Mucosa of stomach (tissue), 1 donor: ENCODE data around the gene TESK2.
"Not testable (repeated sequence)": the region's sequence is repeated elsewhere in the genome, so short reads cannot be mapped to it uniquely, and the experiment has no call there.

Source experiments
- H3K27me3 ChIP-seq: one replicate; pipeline ENCODE4 v1.7.0; 2013; ENCODE audit warnings: mild to moderate bottlenecking, low read length; ENCODE audit not compliant: control insufficient read depth, insufficient read depth
- H3K36me3 ChIP-seq: one replicate; pipeline ENCODE4 v1.7.0; 2013; ENCODE audit warnings: low read length; ENCODE audit not compliant: control insufficient read depth, insufficient read depth
- H3K4me1 ChIP-seq: one replicate; pipeline ENCODE4 v1.7.0; 2013; ENCODE audit warnings: mild to moderate bottlenecking, low read length; ENCODE audit not compliant: control insufficient read depth, insufficient read depth
- H3K4me3 ChIP-seq: one replicate; pipeline ENCODE4 v1.7.0; 2013; ENCODE audit warnings: low read length
- H3K9ac ChIP-seq: one replicate; pipeline ENCODE4 v1.7.0; 2013; ENCODE audit warnings: mild to moderate bottlenecking, low read length, moderate library complexity
- H3K9me3 ChIP-seq: one replicate; pipeline ENCODE4 v1.7.0; 2013; ENCODE audit warnings: mild to moderate bottlenecking, low read length, moderate library complexity; ENCODE audit not compliant: control insufficient read depth
- donor health status: Pancreatic carcinoma.

TESK2 gene

GRCh38 chr1:45507195-45507594 is 16.2 kb upstream of the TESK2 start:
- no peaks in the 10 kb centered on the region for H3K9me3 ChIP-seq
- H3K4me3 ChIP-seq = no peak overlapping the region
- H3K4me1 ChIP-seq = no peaks in the 10 kb centered on the region
- H3K9ac ChIP-seq = no peak overlapping the region
- H3K27me3 ChIP-seq = no peaks in the 10 kb centered on the region
- H3K36me3 ChIP-seq = peaks cover 11% of the 10 kb centered on the region

- Histone ChIP-seq H3K9ac (no peak overlapping the region), H3K9me3 (no peaks in the 10 kb centered on the region), H3K27me3 (no peaks in the 10 kb centered on the region), H3K36me3 (no peaks in the 10 kb centered on the region), H3K4me1 (peaks cover 5% of the 10 kb centered on the region), H3K4me3 (no peak overlapping the region)
Observed at GRCh38 chr1:45503462-45504360, 12.7 kb upstream of the TESK2 start.

GRCh38 chr1:45501505-45501859 is 10.5 kb upstream of the TESK2 start:
- Histone ChIP-seq H3K9me3 (no peaks in the 10 kb centered on the region), H3K36me3 (no peaks in the 10 kb centered on the region), H3K4me3 (no peak overlapping the region), H3K4me1 (peaks cover 5% of the 10 kb centered on the region), H3K27me3 (no peaks in the 10 kb centered on the region), H3K9ac (no peak overlapping the region)

- Histone ChIP-seq H3K4me1 (peaks cover 5% of the 10 kb centered on the region), H3K4me3 (peak overlapping the region; percentile 48), H3K36me3 (no peaks in the 10 kb centered on the region), H3K9me3 (no peaks in the 10 kb centered on the region), H3K9ac (peak overlapping the region; percentile 54), H3K27me3 (no peaks in the 10 kb centered on the region)
Observed at GRCh38 chr1:45499415-45499769, 8.4 kb upstream of the TESK2 start.

- H3K9ac ChIP-seq = no peak overlapping the region
- H3K4me3 ChIP-seq = no peak overlapping the region
- no peaks in the 10 kb centered on the region for H3K27me3 ChIP-seq
- no peaks in the 10 kb centered on the region for H3K36me3 ChIP-seq
- H3K9me3 ChIP-seq = no peaks in the 10 kb centered on the region
- H3K4me1 ChIP-seq = peaks cover 5% of the 10 kb centered on the region
Observed at GRCh38 chr1:45498279-45498678, 7.3 kb upstream of the TESK2 start.

GRCh38 chr1:45493116-45493697 is 2.2 kb upstream of the TESK2 start:
- no peak overlapping the region for H3K9ac ChIP-seq
- H3K36me3 ChIP-seq = no peaks in the 10 kb centered on the region
- no peaks in the 10 kb centered on the region for H3K9me3 ChIP-seq
- H3K4me3 ChIP-seq = no peak overlapping the region
- no peaks in the 10 kb centered on the region for H3K27me3 ChIP-seq
- H3K4me1 ChIP-seq = no peaks in the 10 kb centered on the region

GRCh38 chr1:45492691-45493090 is 1.7 kb upstream of the TESK2 start:
- Histone ChIP-seq H3K4me1 (no peaks in the 10 kb centered on the region), H3K9ac (no peak overlapping the region), H3K36me3 (no peaks in the 10 kb centered on the region), H3K4me3 (no peak overlapping the region), H3K9me3 (no peaks in the 10 kb centered on the region), H3K27me3 (no peaks in the 10 kb centered on the region)

- Histone ChIP-seq H3K27me3 (no peaks in the 10 kb centered on the region), H3K36me3 (no peaks in the 10 kb centered on the region), H3K4me1 (no peaks in the 10 kb centered on the region), H3K9ac (no peak overlapping the region), H3K4me3 (no peak overlapping the region), H3K9me3 (no peaks in the 10 kb centered on the region)
Observed at GRCh38 chr1:45491487-45492260, 711 bp upstream of the TESK2 start.

GRCh38 chr1:45490121-45490625 is 790 bp downstream of the TESK2 start:
- Histone ChIP-seq H3K4me3 (peak overlapping the region; percentile 37), H3K27me3 (no peaks in the 10 kb centered on the region), H3K36me3 (no peaks in the 10 kb centered on the region), H3K9me3 (no peaks in the 10 kb centered on the region), H3K4me1 (no peaks in the 10 kb centered on the region), H3K9ac (peak overlapping the region; percentile 78)

- H3K4me1 ChIP-seq, H3K9ac ChIP-seq, H3K27me3 ChIP-seq, H3K36me3 ChIP-seq, H3K9me3 ChIP-seq, H3K4me3 ChIP-seq: not testable (repeated sequence)
Observed at GRCh38 chr1:45489379-45489778, 1.6 kb downstream of the TESK2 start.

- no peak overlapping the region for H3K9ac ChIP-seq
- no peaks in the 10 kb centered on the region for H3K4me1 ChIP-seq
- H3K4me3 ChIP-seq = no peak overlapping the region
- H3K9me3 ChIP-seq = no peaks in the 10 kb centered on the region
- no peaks in the 10 kb centered on the region for H3K36me3 ChIP-seq
- no peaks in the 10 kb centered on the region for H3K27me3 ChIP-seq
Observed at GRCh38 chr1:45488666-45489377, 2.1 kb downstream of the TESK2 start.
